H9 (cell line): ENCODE measurements around the gene STRIT1. TPM values are rescaled to one million over a fixed set of nuclear protein-coding genes. Genes with fewer than 3 reads are reported as not detected.

Experiments
- DNase-seq: peaks from one replicate; pipeline ENCODE4 v3.0.0-alpha.2; 2017
- H2AFZ ChIP-seq: one replicate; pipeline ENCODE4 v1.6.1; 2013; ENCODE audit warnings: mild to moderate bottlenecking, low read length, control low read depth, moderate library complexity
- H2AK5ac ChIP-seq: 2 replicates; pipeline ENCODE4 v1.6.1; 2013; ENCODE audit warnings: low read length, control low read depth, mixed read lengths; ENCODE audit not compliant: insufficient read length
- H2BK120ac ChIP-seq: one replicate; pipeline ENCODE4 v1.6.1; 2013; ENCODE audit warnings: low read depth, mild to moderate bottlenecking, low read length, control low read depth, inconsistent platforms; ENCODE audit not compliant: poor library complexity, severe bottlenecking
- H2BK12ac ChIP-seq: 2 replicates; pipeline ENCODE4 v1.6.1; 2013; ENCODE audit warnings: low read length, control low read depth, mixed read lengths, low read depth; ENCODE audit not compliant: insufficient read length
- H2BK15ac ChIP-seq: 2 replicates; pipeline ENCODE4 v1.6.1; 2013; ENCODE audit warnings: low read depth, low read length, control low read depth
- H2BK20ac ChIP-seq: one replicate; pipeline ENCODE4 v1.6.1; 2013; ENCODE audit warnings: low read depth, mild to moderate bottlenecking, low read length, control low read depth, inconsistent platforms; ENCODE audit not compliant: poor library complexity, severe bottlenecking
- H2BK5ac ChIP-seq: 2 replicates; pipeline ENCODE4 v1.6.1; 2013; ENCODE audit warnings: low read length, control low read depth, mixed read lengths; ENCODE audit not compliant: insufficient read length
- H3K14ac ChIP-seq: 2 replicates; pipeline ENCODE4 v1.6.1; 2013; ENCODE audit warnings: low read length, control low read depth; ENCODE audit not compliant: insufficient read depth
- H3K18ac ChIP-seq: 2 replicates; pipeline ENCODE4 v1.6.1; 2013; ENCODE audit warnings: low read depth, mild to moderate bottlenecking, mixed read lengths, low read length, control low read depth; ENCODE audit not compliant: insufficient read length
- H3K23ac ChIP-seq: 2 replicates; pipeline ENCODE4 v1.6.1; 2013; ENCODE audit warnings: low read length, control low read depth, mixed read lengths, low read depth; ENCODE audit not compliant: insufficient read length
- H3K23me2 ChIP-seq: 2 replicates; pipeline ENCODE4 v1.6.1; 2013; ENCODE audit warnings: low read depth, mild to moderate bottlenecking, mixed read lengths, low read length, control low read depth; ENCODE audit not compliant: insufficient read length, poor library complexity, severe bottlenecking
- H3K27ac ChIP-seq: 2 replicates; pipeline ENCODE4 v1.5.1; 2013; ENCODE audit warnings: low read length, control low read depth, mixed read lengths, low read depth; ENCODE audit not compliant: insufficient read length
- H3K27me3 ChIP-seq: 2 replicates; pipeline ENCODE4 v1.6.1; 2013; ENCODE audit warnings: low read length, control low read depth, inconsistent platforms; ENCODE audit not compliant: insufficient read depth
- H3K4ac ChIP-seq: 2 replicates; pipeline ENCODE4 v1.6.1; 2013; ENCODE audit warnings: low read depth, mild to moderate bottlenecking, control low read depth, inconsistent platforms, low read length, moderate library complexity
- H3K4me1 ChIP-seq: 2 replicates; pipeline ENCODE4 v1.6.1; 2013; ENCODE audit warnings: low read length, control low read depth, inconsistent platforms; ENCODE audit not compliant: insufficient read depth
- H3K4me2 ChIP-seq: 2 replicates; pipeline ENCODE4 v1.6.1; 2013; ENCODE audit warnings: low read length, control low read depth, mixed read lengths; ENCODE audit not compliant: insufficient read length, insufficient read depth
- H3K56ac ChIP-seq: 2 replicates; pipeline ENCODE4 v1.6.1; 2013; ENCODE audit warnings: low read depth, mild to moderate bottlenecking, mixed read lengths, low read length, control low read depth; ENCODE audit not compliant: insufficient read length
- H3K79me1 ChIP-seq: 2 replicates; pipeline ENCODE4 v1.6.1; 2013; ENCODE audit warnings: low read depth, mild to moderate bottlenecking, moderate library complexity, low read length, control low read depth, inconsistent platforms; ENCODE audit not compliant: insufficient read depth, poor library complexity, severe bottlenecking
- H3K79me2 ChIP-seq: 2 replicates; pipeline ENCODE4 v1.6.1; 2013; ENCODE audit warnings: low read length, control low read depth, inconsistent platforms; ENCODE audit not compliant: insufficient read depth
- H3K9ac ChIP-seq: 2 replicates; pipeline ENCODE4 v1.6.1; 2013; ENCODE audit warnings: low read length, control low read depth, mixed read lengths; ENCODE audit not compliant: insufficient read length; ENCODE audit errors: extremely low read depth
- H3K9me3 ChIP-seq: one replicate; pipeline ENCODE4 v1.6.1; 2013; ENCODE audit warnings: low read depth, low read length, inconsistent platforms; ENCODE audit not compliant: control insufficient read depth
- H3T11ph ChIP-seq: one replicate; pipeline ENCODE4 v1.6.1; 2013; ENCODE audit warnings: mild to moderate bottlenecking, low read length, control low read depth, inconsistent platforms
- H4K20me1 ChIP-seq: one replicate; pipeline ENCODE4 v1.6.1; 2013; ENCODE audit not compliant: control insufficient read depth, insufficient read length, insufficient read depth
- H4K5ac ChIP-seq: 2 replicates; pipeline ENCODE4 v1.6.1; 2013; ENCODE audit warnings: low read depth, mild to moderate bottlenecking, mixed read lengths, low read length, control low read depth; ENCODE audit not compliant: insufficient read length
- H4K8ac ChIP-seq: replicated peaks from 2 replicates; pipeline ENCODE4 v1.6.1; 2013; ENCODE audit warnings: low read length, control low read depth, mixed read lengths, low read depth; ENCODE audit not compliant: insufficient read length
- H4K91ac ChIP-seq: 2 replicates; pipeline ENCODE4 v1.6.1; 2013; ENCODE audit warnings: low read depth, mild to moderate bottlenecking, moderate library complexity, mixed read lengths, low read length, control low read depth; ENCODE audit not compliant: insufficient read length
- H3K27ac Mint-ChIP-seq, 3 experiments: 2 replicates in 2 of 3; 3 replicates in 1 of 3; pipeline ENCODE4 v1.8.0; 2020 to 2021; ENCODE audit warnings: mixed read lengths in 3 of 3, mild to moderate bottlenecking in 1 of 3, moderate library complexity in 1 of 3
- H3K27me3 Mint-ChIP-seq: 2 replicates; pipeline ENCODE4 v1.8.0; 2021; ENCODE audit warnings: low read depth, mild to moderate bottlenecking, moderate library complexity, mixed read lengths
- H3K36me3 Mint-ChIP-seq, 3 experiments: 2 replicates in 2 of 3; 3 replicates in 1 of 3; pipeline ENCODE4 v1.8.0; 2020 to 2021; ENCODE audit warnings: low read depth in 3 of 3, mixed read lengths in 3 of 3; ENCODE audit not compliant: insufficient read depth in 1 of 3
- H3K4me1 Mint-ChIP-seq, 2 experiments: 2 replicates each; pipeline ENCODE4 v1.8.0; 2020; ENCODE audit warnings: mixed read lengths in 2 of 2
- H3K4me3 Mint-ChIP-seq, 2 experiments: 2 replicates in 1 of 2; 3 replicates in 1 of 2; pipeline ENCODE4 v1.8.0; 2020 to 2021; ENCODE audit warnings: mild to moderate bottlenecking in 2 of 2, mixed read lengths in 2 of 2, moderate library complexity in 1 of 2
- H3K9me3 Mint-ChIP-seq, 2 experiments: 2 replicates in 1 of 2; 3 replicates in 1 of 2; pipeline ENCODE4 v1.8.0; 2020; ENCODE audit warnings: mild to moderate bottlenecking in 2 of 2, mixed read lengths in 2 of 2, moderate library complexity in 1 of 2
- CTCF ChIP-seq: fragments of 200-600 bp; sonication (generic); conservative IDR thresholded peaks from 3 replicates; pipeline ENCODE4 v1.8.0; 2021; ENCODE audit warnings: antibody characterized with exemption, mild to moderate bottlenecking
- WGBS: extraction: QIAGEN DNeasy Blood & Tissue Kit; methylation state at CpG from one replicate; pipeline ENCODE4 v1.1.7; 2013; ENCODE audit warnings: missing lambda C conversion rate, low lambda C conversion rate, mixed read lengths; ENCODE audit not compliant: insufficient read length; ENCODE audit errors: extremely low coverage; 5-methylcytosine and 5-hydroxymethylcytosine counted together
- total RNA-seq: library from RNA; stranded (reverse); gene quantifications from 2 replicates; pipeline ENCODE4 v1.2.1, GENCODE V29; 2021

The STRIT1 gene
- total RNA-seq, 1 experiment from 2014 or later: not detected

GRCh38 chr3:155248531-155249187 is 44.8 kb downstream of the STRIT1 start:
- no peak overlapping the region for H3K14ac ChIP-seq
- no peak for DNase-seq
- H3K9ac ChIP-seq: no peak overlapping the region
- no CpG with 5 or more reads among the region's 1 CpG for WGBS
- no peak for TF ChIP-seq CTCF
- no peaks in the 10 kb centered on the region for H3K27me3 ChIP-seq
- H3K4me1 ChIP-seq: no peaks in the 10 kb centered on the region
- H4K20me1 ChIP-seq: no peaks in the 10 kb centered on the region
- no peaks in the 10 kb centered on the region for H3K27me3 Mint-ChIP-seq
- no peak overlapping the region for H3K56ac ChIP-seq
- no peak overlapping the region for H4K91ac ChIP-seq
- H4K5ac ChIP-seq: no peak overlapping the region
- no peak overlapping the region for H2BK20ac ChIP-seq
- no peak overlapping the region for H3T11ph ChIP-seq
- no peaks in the 10 kb centered on the region for H3K9me3 ChIP-seq
- H3K4me1 Mint-ChIP-seq: no peaks in the 10 kb centered on the region
- H3K4me2 ChIP-seq: no peak overlapping the region
- H2AK5ac ChIP-seq: no peak overlapping the region
- H3K79me1 ChIP-seq: no peaks in the 10 kb centered on the region
- H3K9me3 Mint-ChIP-seq: no peaks in the 10 kb centered on the region
- H2BK5ac ChIP-seq: no peak overlapping the region
- no peak overlapping the region for H2BK15ac ChIP-seq
- H2BK12ac ChIP-seq: no peak overlapping the region
- no peak overlapping the region for H3K4me3 Mint-ChIP-seq
- no peaks in the 10 kb centered on the region for H3K23me2 ChIP-seq
- H3K79me2 ChIP-seq: no peaks in the 10 kb centered on the region
- H4K8ac ChIP-seq: no peak overlapping the region
- no peak overlapping the region for H3K27ac Mint-ChIP-seq
- no peak overlapping the region for H3K4ac ChIP-seq
- no peak overlapping the region for H3K18ac ChIP-seq
- H3K23ac ChIP-seq: no peak overlapping the region
- H2AFZ ChIP-seq: no peak overlapping the region
- no peaks in the 10 kb centered on the region for H3K36me3 Mint-ChIP-seq
- H2BK120ac ChIP-seq: no peak overlapping the region
- no peak overlapping the region for H3K27ac ChIP-seq
